Activated B cell treated with CpG ODN at 0.5 μM for 24 hours (primary cell): ENCODE data around the gene FAM111B. TPM values are rescaled to one million over a fixed set of nuclear protein-coding genes. Genes with fewer than 3 reads are reported as not detected.
A peak's percentile ranks its signal among the peaks of the same experiment; 100 is the strongest.

Source experiments
- ATAC-seq: fragments of 200-7000 bp; cut with Tn5 transposase; one replicate; pipeline ENCODE4 v1.10.0; 2021; ENCODE audit warnings: low read depth, mild to moderate bottlenecking, moderate library complexity
- CTCF ChIA-PET: fragments of 350-600 bp; sonication (Branson Sonifier 250); formaldehyde crosslinking; loops from one replicate; lab custom pipeline; 2021; ENCODE audit warnings: antibody characterized with exemption; lab: Charles Lee
- POLR2A ChIA-PET: fragments of 350-600 bp; sonication (Branson Sonifier 250); formaldehyde crosslinking; loops from one replicate; lab custom pipeline; 2021; ENCODE audit warnings: antibody characterized with exemption; lab: Charles Lee
- DNase-seq: peaks from one replicate; pipeline ENCODE4 v3.0.0; 2022
- H3K27ac Mint-ChIP-seq: one replicate; pipeline ENCODE4 v1.8.0; 2020; ENCODE audit warnings: mixed read lengths
- H3K27me3 Mint-ChIP-seq: one replicate; pipeline ENCODE4 v1.8.0; 2021; ENCODE audit warnings: mixed read lengths
- H3K36me3 Mint-ChIP-seq: one replicate; pipeline ENCODE4 v1.8.0; 2021; ENCODE audit warnings: low read depth, mixed read lengths
- H3K4me1 Mint-ChIP-seq: one replicate; pipeline ENCODE4 v1.8.0; 2021; ENCODE audit warnings: mixed read lengths
- H3K4me3 Mint-ChIP-seq: one replicate; pipeline ENCODE4 v1.8.0; 2020; ENCODE audit warnings: mild to moderate bottlenecking, mixed read lengths
- H3K9me3 Mint-ChIP-seq: one replicate; pipeline ENCODE4 v1.8.0; 2020; ENCODE audit warnings: mixed read lengths
- CTCF ChIP-seq: fragments of 200-600 bp; IDR thresholded peaks from one replicate; pipeline ENCODE4 v1.8.0; 2022; ENCODE audit warnings: antibody characterized with exemption, mild to moderate bottlenecking
- intact Hi-C: fragments of 100-400 bp; cut with micrococcal nuclease; formaldehyde crosslinking; loops from one replicate; pipeline ENCODE4 v1.15.1; 2024
- total RNA-seq: library from RNA; stranded (reverse); gene quantifications from 2 replicates; pipeline ENCODE4 v1.2.3, GENCODE V29; 2022

Gene FAM111B
- total RNA-seq, 1 donor from 2014 or later, result 48.0 TPM

DNA sequence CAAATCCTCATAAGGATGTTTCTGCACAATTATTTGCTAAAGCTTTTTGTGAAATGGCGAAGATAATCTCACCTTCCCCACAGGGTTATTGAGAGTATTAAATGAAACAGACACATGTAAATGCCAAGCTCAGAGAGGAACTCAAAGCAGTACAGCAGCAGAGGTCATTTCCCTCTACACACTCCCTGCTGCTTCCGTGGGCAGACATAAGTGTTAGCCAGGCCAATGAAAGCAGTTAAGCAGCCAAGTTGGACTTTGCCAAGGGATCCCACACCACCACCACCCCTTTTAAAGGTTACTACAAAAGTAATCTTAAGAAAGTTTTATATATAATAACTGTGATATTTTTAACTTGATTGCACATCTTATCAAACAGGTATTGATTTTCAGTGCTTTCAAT lies 31.6 kb downstream of the FAM111B start:
- DNase-seq (no peak), ATAC-seq (no peak)
- no peaks in the 10 kb centered on the region for H3K9me3 Mint-ChIP-seq
- no peak for TF ChIP-seq CTCF
- peaks cover 53% of the 10 kb centered on the region for H3K36me3 Mint-ChIP-seq
- no peak overlapping the region for H3K4me3 Mint-ChIP-seq
- ChIA-PET CTCF (interaction anchor here (1.3 to 5.4 kb wide), 2 partner anchors 19 to 180 kb away, joined by 4 to 97 read pairs; no protein-coding TSS in a partner anchor), POLR2A (interaction anchor here (0.6 kb wide), 1 partner anchor 87 kb away, joined by 3 read pairs; no protein-coding TSS in a partner anchor)
- peaks cover 50% of the 10 kb centered on the region for H3K4me1 Mint-ChIP-seq
- intact Hi-C loops, result no loop called here
- H3K27me3 Mint-ChIP-seq, result no peaks in the 10 kb centered on the region
- H3K27ac Mint-ChIP-seq, result no peak overlapping the region

GRCh38 chr11:59141191-59141590 lies 34.2 kb downstream of the FAM111B start:
- CTCF ChIA-PET, result interaction anchor here (1.1 to 5.4 kb wide), 6 partner anchors 10 to 289 kb away, joined by 3 to 97 read pairs (median 4); no protein-coding TSS in a partner anchor
- Mint-ChIP-seq H3K36me3 (peaks cover 36% of the 10 kb centered on the region), H3K4me1 (peaks cover 55% of the 10 kb centered on the region), H3K27me3 (no peaks in the 10 kb centered on the region), H3K9me3 (no peaks in the 10 kb centered on the region), H3K4me3 (peak overlapping the region; percentile 99), H3K27ac (peak overlapping the region; percentile 99)
- TF ChIP-seq CTCF, result no peak
- ATAC-seq (no peak), DNase-seq (no peak)
- intact Hi-C loops, result loop anchor here (5.0 kb wide), 1 partner anchor 526 kb away; the partner anchor contains the start of gene PATL1
- POLR2A ChIA-PET, result interaction anchor here (1.8 to 4.8 kb wide), 3 partner anchors 11 to 83 kb away, joined by 7 to 53 read pairs (median 14); no protein-coding TSS in a partner anchor

DNA sequence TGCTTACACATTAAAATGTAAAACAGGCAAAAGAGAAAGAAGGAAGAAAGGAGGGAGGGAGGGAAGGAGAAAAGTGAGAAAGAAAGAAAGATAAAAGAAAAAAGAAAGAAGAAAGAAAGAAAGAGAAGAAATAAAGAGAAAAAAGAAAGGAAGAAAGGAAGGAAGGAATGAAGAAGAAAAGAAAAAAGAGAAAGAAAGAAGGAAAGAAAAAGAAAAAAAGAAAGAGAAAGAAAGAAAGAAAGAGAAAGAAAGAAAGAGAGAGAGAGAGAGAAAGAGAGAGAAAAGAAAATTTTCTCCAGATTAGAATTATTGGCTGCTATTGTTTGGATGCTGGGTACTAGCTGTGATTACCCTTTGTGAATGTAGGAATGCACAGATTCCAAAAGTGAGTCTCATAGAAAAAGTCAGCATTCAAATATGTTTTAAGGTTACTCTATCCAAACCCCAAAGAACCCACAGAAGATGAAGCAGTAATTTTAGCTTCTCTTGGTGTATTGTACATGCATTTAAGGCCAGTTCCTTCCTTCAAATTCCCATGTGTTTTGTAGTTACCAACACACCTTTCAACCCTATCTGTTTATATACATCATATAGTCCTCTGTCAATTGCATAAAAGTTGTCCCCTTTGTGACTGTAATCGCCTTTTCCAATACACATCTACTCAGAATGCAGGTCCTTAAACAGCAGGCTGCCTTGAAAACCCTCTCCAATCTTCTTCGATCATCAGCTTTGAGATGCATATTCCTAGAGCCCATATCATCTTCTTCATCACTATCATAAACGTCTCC lies 34.8 kb downstream of the FAM111B start:
- intact Hi-C loops, result loop anchor here (1.0 to 5.0 kb wide), 6 partner anchors 16 to 1475 kb away; partner anchors contain the start of genes PATL1 and ZFP91
- no peak for ATAC-seq
- POLR2A ChIA-PET, result interaction anchor here (0.6 to 4.8 kb wide), 11 partner anchors 10 to 566 kb away, joined by 3 to 53 read pairs (median 7); partner anchors contain the start of genes DTX4, FAM111B, LPXN and MPEG1
- Mint-ChIP-seq H3K9me3 (no peaks in the 10 kb centered on the region), H3K36me3 (peaks cover 35% of the 10 kb centered on the region), H3K4me3 (peak overlapping the region; percentile 99), H3K4me1 (peaks cover 61% of the 10 kb centered on the region), H3K27me3 (no peaks in the 10 kb centered on the region), H3K27ac (peak overlapping the region; percentile 99)
- no peak for TF ChIP-seq CTCF
- no peak for DNase-seq
- CTCF ChIA-PET, result interaction anchor here (0.6 to 5.4 kb wide), 11 partner anchors 9 to 464 kb away, joined by 3 to 97 read pairs (median 4); partner anchors contain the start of gene DTX4

- TF ChIP-seq CTCF, result no peak
- H3K36me3 Mint-ChIP-seq, result peaks cover 27% of the 10 kb centered on the region
- H3K4me1 Mint-ChIP-seq, result peaks cover 71% of the 10 kb centered on the region
- POLR2A ChIA-PET, result interaction anchor here (0.6 to 4.8 kb wide), 11 partner anchors 7 to 567 kb away, joined by 3 to 53 read pairs (median 7); partner anchors contain the start of genes FAM111B, LPXN and MPEG1
- CTCF ChIA-PET, result interaction anchor here (1.3 to 5.9 kb wide), 9 partner anchors 12 to 288 kb away, joined by 4 to 97 read pairs (median 5); partner anchors contain the start of gene DTX4
- intact Hi-C loops, result loop anchor here (1.0 to 5.0 kb wide), 6 partner anchors 15 to 1476 kb away; partner anchors contain the start of genes PATL1 and ZFP91
- H3K27ac Mint-ChIP-seq, result peak within 1 kb of the TSS; percentile 99
- no peaks in the 10 kb centered on the region for H3K27me3 Mint-ChIP-seq
- peak within 1 kb of the TSS; percentile 99 for H3K4me3 Mint-ChIP-seq
- ATAC-seq (peak; percentile 76), DNase-seq (peak; percentile 73)
- H3K9me3 Mint-ChIP-seq, result no peaks in the 10 kb centered on the region
These were observed 35.8 kb downstream of the FAM111B start, which contains the start of gene FAM111A for GRCh38 chr11:59142530-59143507. TSS of gene FAM111A (plus strand) at chr11:59142856. CDS start at chr11:59148873, 6,017 bp downstream.
